GM12872 (cell line): ENCODE results near the gene ANAPC5.

ENCODE experiments used
- CTCF ChIP-seq: IDR thresholded peaks from 3 replicates; pipeline ENCODE4 v1.5.1; 2011; ENCODE audit warnings: low read depth, mild to moderate bottlenecking, low read length, moderate library complexity; ENCODE audit not compliant: insufficient read depth

The ANAPC5 gene

GRCh38 chr12:121293603-121294002, 58.6 kb downstream of the ANAPC5 start:
- TF ChIP-seq CTCF: no peak

GRCh38 chr12:121290410-121290809, 61.8 kb downstream of the ANAPC5 start:
- no peak for TF ChIP-seq CTCF

GRCh38 chr12:121289962-121290361, 62.2 kb downstream of the ANAPC5 start:
- no peak for TF ChIP-seq CTCF

- no peak for TF ChIP-seq CTCF
Observed at GRCh38 chr12:121288986-121289385, 63.2 kb downstream of the ANAPC5 start.

GRCh38 chr12:121288158-121288845, 63.9 kb downstream of the ANAPC5 start:
- no peak for TF ChIP-seq CTCF

- no peak for TF ChIP-seq CTCF
Observed at GRCh38 chr12:121287267-121287954, 64.8 kb downstream of the ANAPC5 start.

GRCh38 chr12:121285856-121286255, 66.4 kb downstream of the ANAPC5 start:
- no peak for TF ChIP-seq CTCF
